ENCODE results near the gene HLX.

The HLX gene

DNA sequence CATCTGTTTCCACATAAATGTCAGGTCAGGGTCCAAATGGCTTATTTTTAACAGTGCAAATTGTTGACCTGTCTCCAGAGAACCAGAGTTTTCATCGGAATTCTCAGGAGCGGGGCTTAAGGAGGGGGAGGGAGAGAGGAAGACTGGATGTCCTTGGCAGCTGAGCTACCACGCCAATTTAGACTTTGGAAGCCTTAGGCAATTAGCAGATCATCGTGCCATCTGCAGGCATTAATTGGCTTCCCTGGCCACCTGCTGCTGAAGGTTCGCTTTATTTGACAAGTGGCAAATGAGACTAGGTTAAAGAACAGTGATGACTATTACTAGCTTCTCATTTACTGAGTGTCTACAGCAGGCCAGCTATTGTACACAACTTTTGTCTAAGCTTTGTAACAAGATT, 43.7 kb downstream of the HLX start:
- Mint-ChIP-seq H3K4me3 (no peak overlapping the region), H3K4me1 (no peaks in the 10 kb centered on the region), H3K27ac (no peak overlapping the region), H3K27me3 (no peaks in the 10 kb centered on the region), H3K9me3 (no peaks in the 10 kb centered on the region)
- no peak for DNase-seq
- no peak for ATAC-seq

DNA sequence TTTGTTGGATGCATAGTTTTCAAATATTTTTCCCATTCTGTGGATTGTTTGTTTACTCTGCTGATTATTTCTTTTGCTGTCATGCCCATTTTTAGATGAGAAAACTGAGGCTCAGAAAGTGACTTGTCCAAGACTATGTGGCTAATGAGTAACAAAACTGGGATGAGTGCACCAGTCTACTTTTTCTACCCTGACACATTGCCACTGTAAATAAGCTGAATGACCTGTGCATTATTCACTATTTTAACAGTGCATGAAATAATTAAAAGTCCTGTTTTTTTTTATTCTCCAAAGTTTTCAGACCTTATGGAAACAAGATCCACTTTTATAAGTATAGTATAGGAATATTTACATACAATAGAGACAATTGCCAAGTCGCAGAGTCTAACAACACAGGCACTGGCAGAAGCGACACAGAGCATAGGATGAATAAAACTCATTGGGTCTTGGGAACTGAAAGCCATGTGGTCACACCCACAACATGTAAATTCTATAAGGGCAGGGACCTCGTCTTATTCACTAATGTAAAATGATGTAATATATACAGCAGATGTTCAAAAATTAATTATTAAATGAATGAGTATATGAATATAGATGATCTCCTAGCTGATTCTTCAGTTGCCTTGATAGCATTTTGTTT, 45.2 kb downstream of the HLX start:
- H3K27me3 Mint-ChIP-seq: no peaks in the 10 kb centered on the region
- no peak overlapping the region for H3K27ac Mint-ChIP-seq
- DNase-seq: no peak

DNA sequence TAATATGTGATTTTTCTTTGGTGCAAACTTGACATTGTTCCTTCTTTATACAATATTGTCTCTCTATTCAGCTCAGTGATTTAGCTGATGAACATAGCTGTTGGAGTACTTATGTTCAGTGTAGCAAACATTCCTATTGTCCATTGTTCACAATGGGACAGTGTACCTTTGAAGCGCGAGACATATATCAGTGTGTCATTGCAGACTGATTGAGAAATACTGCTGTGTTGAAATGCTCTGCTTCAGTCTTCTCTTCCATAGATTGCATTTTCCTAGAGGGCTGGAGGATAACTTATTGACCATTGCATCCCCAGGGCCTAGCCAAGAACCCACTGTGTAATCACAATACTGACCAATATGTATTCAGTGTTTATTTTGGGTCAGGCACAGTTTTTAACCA, 46.5 kb downstream of the HLX start:
- ATAC-seq (no peak), DNase-seq (no peak)

More for the DNA sequence above, 45.2 kb downstream of the HLX start:
- no peak for ATAC-seq
- Mint-ChIP-seq H3K4me3 (no peak overlapping the region), H3K9me3 (no peaks in the 10 kb centered on the region), H3K4me1 (no peaks in the 10 kb centered on the region)

DNA sequence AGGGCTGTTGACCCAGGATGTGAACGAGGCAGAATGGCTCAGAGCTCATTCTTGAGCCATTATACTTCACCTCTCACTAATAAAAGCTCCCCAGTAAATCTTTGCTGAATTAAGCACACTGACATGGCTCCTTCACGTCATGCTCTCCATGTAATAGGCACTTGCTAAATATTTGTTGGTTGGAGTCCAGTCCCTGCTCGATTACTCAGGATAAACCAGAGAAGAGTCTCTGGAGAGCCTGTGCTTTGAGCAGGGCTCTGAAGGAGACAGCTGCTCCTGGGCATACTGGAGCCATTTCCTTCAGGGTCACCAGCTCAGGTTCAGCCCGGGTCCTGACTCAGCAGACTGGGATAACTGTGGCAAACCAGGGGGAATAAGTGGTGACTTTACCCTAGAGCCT, 46.9 kb downstream of the HLX start:
- no peak overlapping the region for H3K27ac Mint-ChIP-seq
- no peaks in the 10 kb centered on the region for H3K27me3 Mint-ChIP-seq
- H3K9me3 Mint-ChIP-seq: no peaks in the 10 kb centered on the region
- ATAC-seq (no peak), DNase-seq (no peak)
- H3K4me3 Mint-ChIP-seq: no peak overlapping the region
- H3K4me1 Mint-ChIP-seq: no peaks in the 10 kb centered on the region

More for the DNA sequence above, 46.5 kb downstream of the HLX start:
- Mint-ChIP-seq H3K27ac (no peak overlapping the region), H3K27me3 (no peaks in the 10 kb centered on the region), H3K9me3 (no peaks in the 10 kb centered on the region), H3K4me3 (no peak overlapping the region), H3K4me1 (no peaks in the 10 kb centered on the region)

- ATAC-seq (no peak), DNase-seq (no peak)
- H3K4me3 Mint-ChIP-seq: no peak overlapping the region
- no peaks in the 10 kb centered on the region for H3K27me3 Mint-ChIP-seq
- no peak overlapping the region for H3K27ac Mint-ChIP-seq
- no peaks in the 10 kb centered on the region for H3K4me1 Mint-ChIP-seq
- H3K9me3 Mint-ChIP-seq: no peaks in the 10 kb centered on the region
These were observed 48.2 kb downstream of the HLX start for GRCh38 chr1:220927442-220927841.

DNA sequence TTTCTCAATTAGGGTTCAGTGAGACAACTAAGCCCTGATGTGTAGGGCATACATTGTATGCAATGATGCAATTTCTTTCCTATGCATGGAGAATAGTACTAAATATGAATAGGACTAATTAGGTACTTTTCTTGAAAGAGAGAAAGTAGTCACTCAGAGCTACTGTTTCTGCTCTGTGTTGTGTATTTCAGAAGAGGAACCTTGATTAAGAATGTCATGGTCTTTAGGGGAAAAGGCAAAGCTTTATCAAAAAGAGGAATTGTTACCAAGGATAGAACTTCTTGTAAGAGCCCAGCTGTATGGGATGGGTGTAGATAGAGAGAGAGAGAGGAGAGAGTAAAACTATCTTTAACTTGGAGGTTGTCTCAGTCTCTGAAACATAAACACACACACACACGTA, 49.1 kb downstream of the HLX start:
- ATAC-seq: no peak
- Mint-ChIP-seq H3K27ac (no peak overlapping the region), H3K27me3 (no peaks in the 10 kb centered on the region)

GRCh38 chr1:220928725-220929300, 49.6 kb downstream of the HLX start:
- DNase-seq (no peak), ATAC-seq (no peak)
- no peaks in the 10 kb centered on the region for H3K27me3 Mint-ChIP-seq
- no peaks in the 10 kb centered on the region for H3K9me3 Mint-ChIP-seq
- H3K4me3 Mint-ChIP-seq: no peak overlapping the region
- no peak overlapping the region for H3K27ac Mint-ChIP-seq
- no peaks in the 10 kb centered on the region for H3K4me1 Mint-ChIP-seq

More for the DNA sequence above, 49.1 kb downstream of the HLX start:
- no peak for DNase-seq
- no peaks in the 10 kb centered on the region for H3K9me3 Mint-ChIP-seq
- no peaks in the 10 kb centered on the region for H3K4me1 Mint-ChIP-seq
- no peak overlapping the region for H3K4me3 Mint-ChIP-seq

DNA sequence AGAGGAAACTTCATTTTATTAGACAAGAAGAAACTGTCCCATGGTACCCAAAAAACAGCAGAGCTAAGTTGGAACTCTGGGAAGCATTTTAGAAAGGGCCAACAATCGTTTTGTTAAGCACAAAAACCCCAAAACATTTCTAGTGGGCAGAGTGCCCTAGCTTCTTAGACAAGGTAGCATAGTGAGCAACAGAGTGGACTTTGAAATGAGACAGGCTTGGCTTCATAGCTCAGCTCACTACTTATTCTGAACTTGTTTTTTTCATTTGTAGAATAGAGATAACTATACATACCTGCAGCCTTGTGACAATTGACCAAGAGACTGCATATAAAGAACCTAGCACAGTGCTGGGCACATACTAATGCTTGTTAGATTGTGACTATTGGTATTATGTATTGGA, 50.1 kb downstream of the HLX start:
- no peaks in the 10 kb centered on the region for H3K4me1 Mint-ChIP-seq
- H3K27ac Mint-ChIP-seq: no peak overlapping the region
- DNase-seq (no peak), ATAC-seq (no peak)
- H3K4me3 Mint-ChIP-seq: no peak overlapping the region
- no peaks in the 10 kb centered on the region for H3K9me3 Mint-ChIP-seq
- no peaks in the 10 kb centered on the region for H3K27me3 Mint-ChIP-seq

All from stimulated activated naive CD8-positive, alpha-beta T cell treated with anti-CD3 and anti-CD28 coated beads, Interleukin-15, amount 100 ng/mL, for 72 hours (primary cell).